NCI-H2227 (cell line): ENCODE results near the gene C6orf132.
"Not testable (repeated sequence)": the region's sequence is repeated elsewhere in the genome, so short reads cannot be mapped to it uniquely, and the experiment has no call there.

Source experiments
- DNase-seq: peaks from one replicate; lab custom pipeline; 2025; ENCODE audit not compliant: unreplicated experiment; lab: John Stamatoyannopoulos, UW

The C6orf132 gene

GRCh38 chr6:42142118-42142835 is at the start of gene C6orf132:
Gene C6orf132 (minus strand): TSS chr6:42142620. CDS start chr6:42142444, 176 bp downstream.
- no peak for DNase-seq

DNA sequence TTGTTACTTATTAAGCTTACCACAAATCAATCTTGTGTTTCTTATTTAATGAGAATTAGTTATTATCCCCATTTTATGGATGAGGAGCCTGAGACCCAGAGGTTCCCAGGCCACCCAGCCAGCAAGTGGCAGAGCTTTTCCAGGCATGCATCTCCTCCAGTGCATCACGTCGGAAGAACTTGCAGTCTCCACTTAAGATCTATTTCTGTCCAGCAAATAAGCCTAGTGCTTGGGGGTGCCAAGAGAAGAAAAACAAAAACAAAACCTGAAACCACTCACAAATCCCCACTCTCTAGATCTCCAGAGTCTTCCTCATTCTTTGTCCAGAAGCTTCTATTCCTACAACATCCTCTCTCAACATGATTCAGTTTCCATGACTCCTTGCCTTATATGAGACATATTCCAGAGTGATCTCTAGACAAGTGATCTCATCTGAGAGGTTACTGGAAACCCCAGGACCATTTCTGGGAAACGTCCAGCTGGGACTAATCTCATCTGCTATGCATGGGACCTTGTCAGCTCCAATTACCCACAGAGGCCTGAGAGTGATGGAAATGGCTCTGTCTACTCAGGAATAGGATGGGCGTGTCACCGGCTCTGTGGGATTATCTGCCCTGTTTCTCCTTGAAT is 48.2 kb upstream of the C6orf132 start:
- no peak for DNase-seq

- no peak for DNase-seq
These were observed 46.0 kb upstream of the C6orf132 start for GRCh38 chr6:42188406-42188805.

DNA sequence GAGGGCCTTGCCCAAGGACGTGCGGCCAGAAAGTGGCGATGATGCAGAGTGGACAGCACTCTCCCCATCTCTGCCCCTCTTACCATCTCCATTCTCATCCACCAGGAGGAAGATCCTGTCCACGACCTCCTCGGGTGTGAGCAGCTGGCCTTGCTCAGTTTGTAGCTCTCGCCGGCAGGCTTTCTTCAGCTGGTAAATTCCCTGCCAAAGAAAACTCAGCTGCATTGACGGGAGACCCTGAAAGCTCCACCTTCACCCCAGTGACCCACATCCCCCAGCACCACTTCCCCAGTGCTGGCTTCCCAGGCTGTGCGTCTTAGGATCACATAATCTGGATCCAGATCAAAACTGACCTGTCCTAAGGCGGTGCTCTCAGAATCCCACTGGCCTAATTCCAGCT is 43.2 kb upstream of the C6orf132 start:
- DNase-seq: no peak

DNA sequence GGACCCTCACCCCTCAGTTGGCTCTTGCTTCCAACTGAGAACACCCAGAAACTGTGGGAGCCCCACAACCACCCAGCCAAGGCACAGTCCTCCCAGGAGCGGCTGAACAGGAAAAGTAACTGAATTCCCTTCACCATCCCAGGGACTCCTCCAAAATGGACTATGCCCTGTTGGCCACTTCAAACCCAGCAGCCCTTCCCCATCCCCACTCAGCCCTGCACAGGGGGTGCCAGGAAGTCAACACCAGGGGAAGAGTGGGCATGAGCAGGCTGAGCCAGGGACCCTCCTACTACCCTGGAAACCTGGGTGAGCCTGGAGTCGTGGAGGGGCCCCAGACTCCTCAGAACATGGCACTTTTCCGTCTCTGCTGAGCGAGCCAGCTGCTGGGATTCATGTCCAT is 42.1 kb upstream of the C6orf132 start:
- no peak for DNase-seq

DNA sequence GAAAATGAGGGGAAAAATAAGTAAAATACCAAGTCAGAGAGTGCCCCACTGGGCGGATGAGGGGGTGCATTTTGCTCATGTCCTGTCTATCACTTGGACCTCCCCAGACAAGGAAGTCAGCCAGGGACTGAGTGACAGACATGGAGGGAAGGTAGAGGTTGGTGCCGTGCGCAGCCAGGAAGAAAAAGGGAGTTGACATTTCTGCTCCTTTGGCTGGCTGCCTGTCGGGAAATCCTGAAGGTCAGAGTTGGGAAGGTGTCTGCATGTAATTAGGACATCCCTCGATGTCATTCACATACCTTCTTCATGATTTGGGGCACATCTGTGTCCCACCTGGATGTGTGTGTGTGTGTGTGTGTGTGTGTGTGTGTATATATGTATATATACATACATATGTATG is 39.7 kb upstream of the C6orf132 start:
- DNase-seq: no peak

- DNase-seq: no peak
These were observed 37.5 kb upstream of the C6orf132 start for GRCh38 chr6:42179945-42180313.

DNA sequence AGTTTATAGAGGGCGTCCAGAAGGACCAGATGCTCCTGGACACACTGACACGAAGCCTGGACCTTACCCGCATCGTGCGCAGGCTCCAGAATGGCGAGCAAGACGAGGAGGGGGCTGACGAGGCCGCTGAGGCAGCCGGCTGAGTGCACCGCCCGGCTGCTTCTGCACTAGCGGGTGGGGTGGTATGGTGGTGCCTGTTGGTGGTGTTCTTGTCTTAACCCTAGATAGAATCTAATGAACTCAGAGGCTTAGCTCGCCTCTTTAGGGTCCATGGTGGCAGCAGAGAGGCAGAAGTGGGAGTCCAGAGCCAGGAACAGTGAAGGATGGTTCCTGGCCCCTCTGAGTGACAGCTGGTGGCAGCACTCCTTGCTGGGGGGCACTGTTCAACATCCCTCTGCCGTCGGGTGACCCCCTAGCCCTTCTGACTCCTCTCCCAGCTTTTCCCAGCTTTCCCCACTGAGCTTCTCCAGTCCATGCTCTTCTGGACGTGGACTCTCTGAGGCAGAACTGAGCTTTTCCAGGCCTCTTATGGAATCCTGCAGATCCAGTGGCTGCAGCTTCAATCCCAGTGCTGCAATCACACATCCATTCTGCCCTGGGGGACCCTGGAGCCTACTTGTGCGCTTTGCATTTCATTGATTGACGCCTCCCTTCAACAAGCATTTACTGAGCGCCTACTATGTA is 37.0 kb upstream of the C6orf132 start:
- no peak for DNase-seq

GRCh38 chr6:42177514-42178364 is 35.3 kb upstream of the C6orf132 start:
- no peak for DNase-seq

DNA sequence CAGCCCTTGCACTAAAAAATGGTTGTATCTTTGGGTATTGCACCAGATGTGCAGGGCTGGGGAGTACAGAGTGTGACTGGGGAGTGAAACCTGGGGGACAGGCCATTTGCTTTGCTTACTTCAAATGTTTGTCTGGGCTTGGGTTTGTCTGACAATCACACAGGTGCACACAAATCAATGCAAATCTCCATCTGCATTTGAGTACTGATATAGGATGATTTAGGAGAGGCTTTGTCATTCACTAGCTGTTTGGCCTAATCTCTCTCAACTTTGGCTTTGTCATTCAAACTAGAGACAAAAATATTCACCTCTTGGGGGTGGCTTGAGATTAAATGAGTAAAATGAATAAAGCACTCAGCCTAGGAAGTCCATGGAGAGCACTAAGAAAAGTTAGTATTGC is 34.6 kb upstream of the C6orf132 start:
- DNase-seq: no peak

- DNase-seq: no peak
These were observed 33.4 kb upstream of the C6orf132 start for GRCh38 chr6:42175860-42176259.

GRCh38 chr6:42173101-42173500 is 30.7 kb upstream of the C6orf132 start, which contains the start of gene GUCA1A:
Gene GUCA1A (plus strand): TSS chr6:42173364. CDS start chr6:42173614, 250 bp downstream.
- DNase-seq: no peak

DNA sequence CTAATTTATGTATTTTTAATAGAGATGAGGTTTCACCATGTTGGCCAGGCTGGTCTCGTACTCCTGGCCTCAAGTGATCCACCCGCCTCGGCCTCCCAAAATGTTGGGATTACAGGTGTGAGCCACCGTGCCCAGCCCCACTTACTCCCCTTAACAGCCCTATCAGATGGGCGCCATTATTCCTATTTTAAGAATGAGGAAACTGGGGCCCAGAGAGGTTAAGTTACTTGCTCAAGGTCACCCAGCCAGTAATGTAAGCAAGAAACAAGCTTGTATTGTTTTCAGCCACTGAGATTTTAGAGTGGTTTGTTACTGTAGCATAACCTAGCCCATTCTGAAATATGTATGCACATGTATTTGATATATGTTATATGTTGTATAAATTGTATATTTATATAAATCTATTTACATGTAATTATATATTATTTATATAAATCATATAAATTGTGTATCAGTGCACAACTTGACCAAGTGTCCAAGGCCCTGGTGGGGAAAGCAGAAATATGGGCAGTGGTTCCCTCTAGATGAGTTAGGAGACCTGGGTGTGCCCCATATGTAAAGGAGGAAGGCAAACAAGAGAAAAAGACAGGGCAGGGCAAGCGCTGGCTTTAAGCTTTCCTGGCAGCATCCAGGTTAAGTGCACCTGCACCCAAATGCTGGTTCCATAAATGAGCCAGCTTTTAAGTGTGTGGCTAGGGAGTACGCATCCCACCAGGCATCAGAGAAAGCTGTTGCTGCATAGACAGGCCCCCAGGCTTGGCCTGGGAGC is 29.6 kb upstream of the C6orf132 start:
- DNase-seq: no peak

DNA sequence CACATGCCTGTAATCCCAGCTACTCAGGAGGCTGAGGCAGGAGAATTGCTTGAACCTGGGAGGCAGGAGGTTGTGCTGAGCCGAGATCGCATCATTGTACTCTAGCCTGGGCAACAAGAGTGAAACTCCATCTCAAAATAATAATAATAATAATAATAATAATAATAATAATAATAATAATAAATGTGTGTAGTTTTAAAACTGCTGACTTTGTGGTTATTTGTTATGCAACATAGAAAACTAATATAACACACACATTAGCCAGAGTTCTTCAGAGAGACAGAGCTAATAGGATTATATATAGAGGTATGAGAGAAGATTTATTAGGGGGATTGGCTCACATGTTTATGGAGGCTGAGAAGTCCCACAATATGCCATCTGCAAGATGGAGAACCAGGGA is 27.4 kb upstream of the C6orf132 start:
- DNase-seq: not testable (repeated sequence)

DNA sequence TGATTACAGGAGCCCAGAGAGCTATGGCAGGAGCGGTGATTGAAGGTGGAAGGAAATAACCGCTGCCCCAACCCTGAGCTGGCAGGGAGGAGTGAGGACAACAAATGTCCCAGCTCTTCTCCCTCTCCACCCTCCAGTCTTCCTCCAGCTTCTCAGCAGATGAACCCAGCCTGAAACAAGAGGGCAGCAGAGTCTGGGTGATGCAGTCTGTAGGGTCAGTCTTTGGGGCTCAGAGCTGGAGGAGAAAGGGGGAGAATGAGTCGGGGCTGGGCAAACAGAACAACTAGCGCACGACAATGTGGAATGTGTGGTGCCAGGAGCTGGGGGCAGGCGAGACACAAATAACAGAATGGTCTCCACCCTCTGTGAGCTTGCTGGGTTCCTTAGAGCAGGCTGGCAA is 26.2 kb upstream of the C6orf132 start:
- no peak for DNase-seq

GRCh38 chr6:42166444-42167141 is 24.2 kb upstream of the C6orf132 start:
- DNase-seq: peak; percentile 80

- DNase-seq: no peak
These were observed 22.6 kb upstream of the C6orf132 start for GRCh38 chr6:42165016-42165415.

DNA sequence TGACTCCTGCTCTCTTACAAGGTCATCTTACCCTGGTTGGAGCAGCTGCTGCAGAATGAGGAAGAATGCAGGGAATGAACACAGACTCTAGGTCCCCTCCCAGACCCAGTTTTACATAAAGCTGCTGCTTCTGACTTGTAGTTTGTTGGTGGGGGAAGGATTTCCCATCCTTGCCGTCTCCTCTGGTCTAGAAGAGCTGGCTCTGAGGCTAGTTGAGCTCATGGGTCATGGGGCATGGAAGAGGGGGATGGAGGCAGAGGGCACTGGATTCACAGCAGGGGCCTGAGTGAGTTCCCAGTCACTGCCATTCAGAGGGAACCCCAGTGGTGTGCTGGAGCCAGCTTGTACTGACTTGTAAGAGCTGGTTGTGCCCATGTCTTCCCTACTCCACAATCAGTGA is 21.6 kb upstream of the C6orf132 start:
- no peak for DNase-seq

DNA sequence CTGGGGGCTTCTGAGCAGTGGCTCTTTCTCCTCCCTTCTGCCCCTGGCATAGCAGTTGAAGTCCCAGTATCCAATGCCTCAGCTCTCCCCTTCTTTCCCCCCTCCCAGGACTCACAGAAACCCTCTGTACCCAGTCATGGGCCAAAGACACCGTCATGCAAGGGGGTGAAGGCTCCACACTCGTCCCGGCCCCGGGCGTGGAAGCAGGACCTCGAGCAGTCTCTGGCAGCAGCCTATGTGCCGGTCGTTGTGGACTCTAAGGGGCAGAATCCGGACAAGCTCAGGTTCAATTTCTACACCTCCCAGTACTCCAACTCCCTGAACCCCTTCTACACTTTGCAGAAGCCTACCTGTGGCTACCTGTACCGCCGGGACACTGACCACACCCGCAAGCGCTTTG is 20.4 kb upstream of the C6orf132 start:
- no peak for DNase-seq

- no peak for DNase-seq
These were observed 20.0 kb upstream of the C6orf132 start for GRCh38 chr6:42162384-42162783.
